Peyer's patch (tissue), 4 donors: Measurements from ENCODE around the gene RAD51.

Source experiments
- CTCF ChIP-seq, 6 experiments: fragments of 450-650 bp in 4 of 6; fragments of 200-600 bp in 2 of 6; sonication (generic) in 1 of 6; IDR thresholded peaks; one replicate each; pipeline ENCODE4 v1.5.1; 2017 to 2019; ENCODE audit warnings: antibody characterized with exemption in 6 of 6, mild to moderate bottlenecking in 3 of 6, moderate library complexity in 1 of 6
- POLR2A ChIP-seq, 2 donors: fragments of 450-650 bp; IDR thresholded peaks; one replicate each; pipeline ENCODE4 v1.5.1; 2017; ENCODE audit warnings: antibody characterized with exemption in 2 of 2, mild to moderate bottlenecking in 2 of 2, moderate library complexity in 2 of 2

- TF ChIP-seq CTCF (IDR thresholded peaks at IDR 0.05) = no peak
- TF ChIP-seq POLR2A (IDR thresholded peaks at IDR 0.05) = no peak
Measured at GRCh38 chr15:40743485-40743901, 48.5 kb downstream of the RAD51 start.
